Psoas muscle (tissue), 8 donors: ENCODE measurements around the gene PML. TPM values are rescaled to one million over a fixed set of nuclear protein-coding genes. Genes with fewer than 3 reads are reported as not detected.
"Not testable (repeated sequence)": the region's sequence is repeated elsewhere in the genome, so short reads cannot be mapped to it uniquely, and the experiment has no call there.

Source experiments
- ATAC-seq, 4 donors: fragments of 200-7000 bp; cut with Tn5 transposase; one replicate each; pipeline ENCODE4 v1.9.1; 2020; ENCODE audit warnings: moderate library complexity in 3 of 4, mild to moderate bottlenecking in 2 of 4
- DNase-seq, 2 donors: peaks; one replicate each; pipeline ENCODE4 v3.0.0-alpha.2; 2020
- H3K27ac ChIP-seq: fragments of 200-600 bp; one replicate; pipeline ENCODE4 v1.8.0; 2022
- H3K27me3 ChIP-seq, 3 donors: fragments of 200-600 bp in 1 of 3; one replicate each; pipeline versions ENCODE4 v1.6.1 to v1.8.0; 2013 to 2022; ENCODE audit warnings: low read length in 2 of 3, mild to moderate bottlenecking in 2 of 3, moderate library complexity in 1 of 3; ENCODE audit not compliant: insufficient read depth in 3 of 3
- H3K36me3 ChIP-seq, 2 donors: fragments of 200-600 bp in 1 of 2; one replicate each; pipeline versions ENCODE4 v1.6.1 to v1.8.0; 2013 to 2022; ENCODE audit warnings: low read depth in 1 of 2, mild to moderate bottlenecking in 1 of 2, moderate library complexity in 1 of 2; ENCODE audit not compliant: insufficient read depth in 1 of 2
- H3K4me1 ChIP-seq: fragments of 200-600 bp; one replicate; pipeline ENCODE4 v1.8.0; 2022
- H3K4me3 ChIP-seq: fragments of 200-600 bp; one replicate; pipeline ENCODE4 v1.8.0; 2022; ENCODE audit warnings: mild to moderate bottlenecking
- H3K9me3 ChIP-seq: fragments of 200-600 bp; one replicate; pipeline ENCODE4 v1.8.0; 2022
- CTCF ChIP-seq: fragments of 200-600 bp; IDR thresholded peaks from one replicate; pipeline ENCODE4 v1.8.0; 2022; ENCODE audit warnings: antibody characterized with exemption
- WGBS, 3 donors: extraction: QIAGEN DNeasy Blood & Tissue Kit; methylation state at CpG; one replicate each; pipeline versions ENCODE4 v1.1.6 to v1.1.7; 2013; 5-methylcytosine and 5-hydroxymethylcytosine counted together
- intact Hi-C, 2 donors: fragments of 100-400 bp; cut with DNase I; formaldehyde crosslinking; loops; one replicate each; pipeline versions ENCODE4 v1.11.0 to v1.14.2; 2022
- polyA plus RNA-seq, 3 donors: library from polyadenylated mRNA; stranded (reverse); fragments of 200-250 nt; gene quantifications; one replicate each; pipeline ENCODE4 v1.2.3, GENCODE V29; 2013
- total RNA-seq, 4 donors: library from RNA; stranded (reverse); fragmentation: NEBNext Ultra II Directional in 2 of 4; extraction: Animal tissue kit (Norgen Biotek cat#: 25700) in 2 of 4; gene quantifications; one replicate each; pipeline versions ENCODE4 v1.2.1 to v1.2.4, GENCODE V29; 2021 to 2023
- donor health status: healthy with polysubstance abuse.
- donor health status: DM: no; HTN: no; CAD: no; lungs with moderate emphysema.
- donor health status: Bipolar disorder and iron deficiency.
- donor health status: healthy.
- donor health status: DM: yes; HTN: yes; CAD: no.
- donor health status: DM: no; HTN: no; CAD: no.
- donor health status: DM: no; HTN: no; CAD: no.
- donor health status: DM: yes; HTN: yes; CAD: no.

The PML gene
- total and polyA plus RNA-seq, 7 donors = 6.7 to 22.6 (median 15.0) TPM

- Histone ChIP-seq H3K27ac (no peak overlapping the region), H3K36me3 (no peaks in the 10 kb centered on the region), H3K4me1 (no peaks in the 10 kb centered on the region), H3K4me3 (no peak overlapping the region), H3K9me3 (no peaks in the 10 kb centered on the region), H3K27me3 (no peaks in the 10 kb centered on the region)
- no peak for DNase-seq
- no peak for ATAC-seq
- 79 to 84% (median 81%) methylated on average over 6 of the region's 6 CpGs for WGBS, 3 donors
- no peak for TF ChIP-seq CTCF
- intact Hi-C loops = loop anchor here in 1 of 2 donors (5.0 kb wide), 2 partner anchors 68 to 343 kb away; no protein-coding TSS in a partner anchor
Measured at GRCh38 chr15:73969151-73969759, 25.3 kb upstream of the PML start.

GRCh38 chr15:73972984-73973682 lies 21.4 kb upstream of the PML start:
- TF ChIP-seq CTCF = peak; percentile 77
- intact Hi-C loops = loop anchor here (2.0 to 10.0 kb wide), 3 partner anchors 64 to 352 kb away; no protein-coding TSS in a partner anchor
- H3K27me3 ChIP-seq = no peaks in the 10 kb centered on the region
- H3K36me3 ChIP-seq = no peaks in the 10 kb centered on the region
- ATAC-seq (peak; percentile 90 to 98 (median 94)), DNase-seq (peak; percentile 86 to 90)
- 26 to 31% (median 30%) methylated on average over 26 of the region's 26 CpGs for WGBS, 3 donors
- H3K9me3 ChIP-seq = no peaks in the 10 kb centered on the region
- H3K4me3 ChIP-seq = peak overlapping the region; percentile 32
- no peaks in the 10 kb centered on the region for H3K4me1 ChIP-seq
- H3K27ac ChIP-seq = no peak overlapping the region

GRCh38 chr15:73973683-73974200 lies 20.8 kb upstream of the PML start:
- H3K36me3 ChIP-seq, H3K27me3 ChIP-seq, DNase-seq, H3K9me3 ChIP-seq, H3K4me1 ChIP-seq, H3K27ac ChIP-seq: not testable (repeated sequence)
- WGBS, 3 donors = 81 to 87% (median 84%) methylated on average over 21 to 39 of the region's 39 CpGs
- peak in 1 of 4 donors; percentile 9 for ATAC-seq
- intact Hi-C loops = loop anchor here (2.0 to 10.0 kb wide), 3 partner anchors 63 to 351 kb away; no protein-coding TSS in a partner anchor
- peak overlapping the region; percentile 32 for H3K4me3 ChIP-seq

GRCh38 chr15:73975440-73976125 lies 18.9 kb upstream of the PML start:
- not testable (repeated sequence) for H3K4me3 ChIP-seq, DNase-seq, H3K9me3 ChIP-seq, H3K27ac ChIP-seq, H3K36me3 ChIP-seq, H3K4me1 ChIP-seq, ATAC-seq, H3K27me3 ChIP-seq
- intact Hi-C loops = loop anchor here in 1 of 2 donors (10.0 kb wide), 1 partner anchor 349 kb away; no protein-coding TSS in a partner anchor
- 54 to 57% (median 57%) methylated on average over 18 of the region's 18 CpGs for WGBS, 3 donors

DNA sequence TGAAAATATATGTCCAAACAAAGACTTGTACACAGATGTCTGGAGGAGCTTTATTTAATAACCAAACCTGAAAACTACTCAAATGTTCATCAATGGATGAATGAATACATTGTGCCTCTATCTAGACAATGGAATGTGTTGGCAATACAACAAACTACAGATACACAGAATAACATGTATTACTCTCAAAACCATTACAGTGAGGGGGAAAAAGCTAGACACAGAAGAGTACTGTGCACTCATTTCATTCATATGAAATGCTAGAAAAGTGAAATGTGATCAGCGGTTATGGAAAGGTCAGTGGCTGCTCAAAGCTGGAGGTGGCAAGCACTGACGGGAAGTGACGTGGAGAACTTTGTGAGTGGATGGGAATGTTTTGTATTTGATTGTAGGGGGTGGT lies 15.6 kb upstream of the PML start:
- Histone ChIP-seq H3K4me3 (no peak overlapping the region), H3K4me1 (peaks cover 31% of the 10 kb centered on the region), H3K27ac (no peak overlapping the region), H3K36me3 (peaks cover 0 to 5% of the 10 kb centered on the region in 2 donors), H3K27me3 (no peaks in the 10 kb centered on the region), H3K9me3 (no peaks in the 10 kb centered on the region)
- WGBS, 3 donors = 45 to 75% (median 64%) methylated on average over 3 of the region's 3 CpGs
- no peak for TF ChIP-seq CTCF
- ATAC-seq = no peak
- DNase-seq = no peak
- intact Hi-C loops = loop anchor here in 1 of 2 donors (10.0 kb wide), 1 partner anchor 346 kb away; no protein-coding TSS in a partner anchor
